GM18861 (cell line): ENCODE measurements around the gene LIMCH1.
"Not testable (repeated sequence)": the region's sequence is repeated elsewhere in the genome, so short reads cannot be mapped to it uniquely, and the experiment has no call there.

ENCODE experiments used
- ATAC-seq: cut with Tn5 transposase; IDR thresholded peaks from one replicate; pipeline ENCODE4 v1.9.1; 2021; ENCODE audit not compliant: unreplicated experiment

Gene LIMCH1

GRCh38 chr4:41638866-41639265 is 100.9 kb downstream of the LIMCH1 start:
- no peak for ATAC-seq

GRCh38 chr4:41639291-41639690 is 101.3 kb downstream of the LIMCH1 start:
- ATAC-seq, result no peak

- no peak for ATAC-seq
Measured at GRCh38 chr4:41640906-41641305, 102.9 kb downstream of the LIMCH1 start.

- ATAC-seq, result not testable (repeated sequence)
Measured at GRCh38 chr4:41642746-41643145, 104.8 kb downstream of the LIMCH1 start.

GRCh38 chr4:41643331-41643730 is 105.4 kb downstream of the LIMCH1 start:
- ATAC-seq, result no peak

GRCh38 chr4:41644288-41644914 is 106.4 kb downstream of the LIMCH1 start:
- ATAC-seq, result no peak

GRCh38 chr4:41644915-41645295 is 106.9 kb downstream of the LIMCH1 start:
- ATAC-seq, result no peak

GRCh38 chr4:41645728-41646390 is 107.9 kb downstream of the LIMCH1 start:
- ATAC-seq, result no peak

- ATAC-seq, result no peak
Measured at GRCh38 chr4:41646862-41647261, 108.9 kb downstream of the LIMCH1 start.

- ATAC-seq, result no peak
Measured at GRCh38 chr4:41647383-41647782, 109.4 kb downstream of the LIMCH1 start.

GRCh38 chr4:41651150-41651549 is 113.2 kb downstream of the LIMCH1 start:
- ATAC-seq, result not testable (repeated sequence)

GRCh38 chr4:41652971-41653370 is 115.0 kb downstream of the LIMCH1 start:
- no peak for ATAC-seq

GRCh38 chr4:41653523-41653922 is 115.6 kb downstream of the LIMCH1 start:
- no peak for ATAC-seq

GRCh38 chr4:41655177-41655576 is 117.2 kb downstream of the LIMCH1 start:
- no peak for ATAC-seq

- ATAC-seq, result no peak
Measured at GRCh38 chr4:41656106-41656505, 118.1 kb downstream of the LIMCH1 start.

GRCh38 chr4:41656572-41657520 is 118.9 kb downstream of the LIMCH1 start:
- no peak for ATAC-seq

GRCh38 chr4:41657561-41657960 is 119.6 kb downstream of the LIMCH1 start:
- ATAC-seq, result no peak

- ATAC-seq, result no peak
Measured at GRCh38 chr4:41658163-41658562, 120.2 kb downstream of the LIMCH1 start.

GRCh38 chr4:41660352-41660751 is 122.4 kb downstream of the LIMCH1 start:
- no peak for ATAC-seq

- no peak for ATAC-seq
Measured at GRCh38 chr4:41661442-41662076, 123.6 kb downstream of the LIMCH1 start.

- ATAC-seq, result no peak
Measured at GRCh38 chr4:41665636-41666207, 127.8 kb downstream of the LIMCH1 start.
